Adrenal gland (tissue), 12 donors: ENCODE data around the gene TADA3. TPM values are rescaled to one million over a fixed set of nuclear protein-coding genes. Genes with fewer than 3 reads are reported as not detected.

Source experiments
- DNase-seq, 7 donors: peaks; one replicate each; pipeline ENCODE4 v3.0.0-alpha.2; 2019 to 2020
- H3K27ac ChIP-seq, 5 donors: fragments of 200-600 bp; sonication (generic) in 4 of 5; 1 replicate in 3 of 5; 2 replicates in 2 of 5; pipeline versions ENCODE4 v1.5.1 to v1.8.0; 2016 to 2020; ENCODE audit warnings: mild to moderate bottlenecking in 1 of 5
- H3K27me3 ChIP-seq: fragments of 200-600 bp; 2 replicates; pipeline ENCODE4 v1.8.0; 2021
- H3K36me3 ChIP-seq, 2 donors: fragments of 200-600 bp; replicated peaks in 1 of 2; 1 replicate in 1 of 2; 2 replicates in 1 of 2; pipeline versions ENCODE4 v1.5.1 to v1.8.0; 2018 to 2022
- H3K4me1 ChIP-seq, 2 donors: fragments of 200-600 bp; replicated peaks in 1 of 2; 1 replicate in 1 of 2; 2 replicates in 1 of 2; pipeline versions ENCODE4 v1.5.1 to v1.8.0; 2018 to 2021
- H3K4me3 ChIP-seq, 4 donors: fragments of 200-600 bp; sonication (generic) in 3 of 4; one replicate each; pipeline ENCODE4 v1.5.1; 2016 to 2018
- H3K9me3 ChIP-seq, 3 donors: fragments of 200-600 bp; sonication (generic) in 1 of 3; replicated peaks in 1 of 3; 1 replicate in 2 of 3; 2 replicates in 1 of 3; pipeline versions ENCODE4 v1.5.1 to v1.8.0; 2016 to 2021
- CTCF ChIP-seq, 6 experiments: fragments of 450-650 bp in 4 of 6; fragments of 200-600 bp in 2 of 6; sonication (generic) in 1 of 6; IDR thresholded peaks; 1 replicate in 5 of 6; 2 replicates in 1 of 6; pipeline versions ENCODE4 v1.5.1 to v1.8.0; 2016 to 2021; ENCODE audit warnings: antibody characterized with exemption in 6 of 6, mild to moderate bottlenecking in 2 of 6, moderate library complexity in 1 of 6
- POLR2A ChIP-seq, 2 donors: fragments of 450-650 bp; IDR thresholded peaks; one replicate each; pipeline ENCODE4 v1.6.1; 2017; ENCODE audit warnings: antibody characterized with exemption in 2 of 2, mild to moderate bottlenecking in 2 of 2, moderate library complexity in 1 of 2
- WGBS, 4 donors: extraction: QIAGEN DNeasy Blood & Tissue Kit in 2 of 4; methylation state at CpG; one replicate each; pipeline versions ENCODE4 v1.1.5 to v1.1.7; 2013 to 2017; 5-methylcytosine and 5-hydroxymethylcytosine counted together
- intact Hi-C, 2 donors: fragments of 100-400 bp; cut with DNase I; formaldehyde crosslinking; loops; one replicate each; pipeline versions ENCODE4 v1.14.1 to v1.15.0; 2022 to 2023
- polyA plus RNA-seq, 3 donors: library from polyadenylated mRNA; stranded (reverse); fragments of 200-250 nt in 2 of 3; fragments of 350-450 nt in 1 of 3; fragmentation: Illumina TruSeq in 1 of 3; extraction: RNeasy Lipid Tissue Mini Kit (QIAGEN cat#74804) in 1 of 3; gene quantifications; one replicate each; pipeline ENCODE4 v1.2.3, GENCODE V29; 2013 to 2014
- total RNA-seq, 9 donors: library from RNA; depleted of rRNA in 4 of 9; stranded (reverse); fragments of >200 nt in 4 of 9; fragments of 120-200 nt in 1 of 9; fragmentation: NEBNext Ultra II Directional in 1 of 9; extraction: Animal tissue kit (Norgen Biotek cat#: 25700) in 1 of 9; gene quantifications; one replicate each; pipeline versions ENCODE4 v1.1.0 to v1.2.4, GENCODE V29; 2013 to 2023
- donor health status: healthy with polysubstance abuse.
- donor health status: Bipolar disorder and iron deficiency.
- donor health status: DM: yes; HTN: yes; CAD: no.
- donor health status: DM: no; HTN: no; CAD: no.
- donor health status: DM: no; HTN: no; CAD: no.
- donor health status: DM: yes; HTN: yes; CAD: no.

The TADA3 gene
- total and polyA plus RNA-seq, 12 donors = 49.7 to 148 (median 115) TPM

- Histone ChIP-seq H3K36me3 (peaks cover 0 to 23% of the 10 kb centered on the region in 2 donors), H3K9me3 (no peaks in the 10 kb centered on the region), H3K4me3 (peak overlapping the region; percentile 53 to 95 (median 85)), H3K27ac (peak overlapping the region; percentile 58 to 99 (median 98)), H3K27me3 (no peaks in the 10 kb centered on the region), H3K4me1 (peaks cover 12 to 33% of the 10 kb centered on the region in 2 donors)
- peak in 5 of 7 donors; percentile 33 to 64 (median 49) for DNase-seq
- 1 to 5% (median 1%) methylated on average over 8 to 41 of the region's 41 CpGs for WGBS, 4 donors
- intact Hi-C loops = no loop called here
- no peak for TF ChIP-seq CTCF (IDR thresholded peaks at IDR 0.05)
- TF ChIP-seq POLR2A (IDR thresholded peaks at IDR 0.05) = no peak
Measured at GRCh38 chr3:9732080-9732739, 60.1 kb downstream of the TADA3 start.

GRCh38 chr3:9731206-9732079, 60.8 kb downstream of the TADA3 start, which contains the start of gene BRPF1:
TSS of gene BRPF1 (plus strand) at chr3:9731735. CDS start at chr3:9734141, 2,406 bp downstream.
- H3K36me3 ChIP-seq = peaks cover 0 to 18% of the 10 kb centered on the region in 2 donors
- H3K27me3 ChIP-seq = no peaks in the 10 kb centered on the region
- no peaks in the 10 kb centered on the region for H3K9me3 ChIP-seq
- TF ChIP-seq POLR2A (IDR thresholded peaks at IDR 0.05) (peak; percentile 55 to 58), CTCF (IDR thresholded peaks at IDR 0.05) (peak in 3 of 6 experiments; percentile 15 to 22 (median 19))
- DNase-seq = peak; percentile 99 to 100 (median 100)
- peak within 1 kb of the TSS; percentile 58 to 99 (median 98) for H3K27ac ChIP-seq
- peaks cover 12 to 25% of the 10 kb centered on the region in 2 donors for H3K4me1 ChIP-seq
- 0 to 1% (median 1%) methylated on average over 12 to 88 of the region's 88 CpGs for WGBS, 4 donors
- H3K4me3 ChIP-seq = peak within 1 kb of the TSS; percentile 53 to 95 (median 85)
- intact Hi-C loops = no loop called here

- peak overlapping the region; percentile 53 to 99 (median 98) for H3K27ac ChIP-seq
- no peak for DNase-seq
- WGBS, 4 donors = 1 to 2% (median 1%) methylated on average over 16 of the region's 17 CpGs
- H3K9me3 ChIP-seq = no peaks in the 10 kb centered on the region
- no peaks in the 10 kb centered on the region for H3K27me3 ChIP-seq
- peaks cover 12 to 23% of the 10 kb centered on the region in 2 donors for H3K4me1 ChIP-seq
- intact Hi-C loops = no loop called here
- H3K4me3 ChIP-seq = peak overlapping the region in 3 of 4 donors; percentile 18 to 76 (median 36)
- peaks cover 0 to 18% of the 10 kb centered on the region in 2 donors for H3K36me3 ChIP-seq
- TF ChIP-seq POLR2A (IDR thresholded peaks at IDR 0.05) (no peak), CTCF (IDR thresholded peaks at IDR 0.05) (peak in 2 of 6 experiments; percentile 24 to 27)
Measured at GRCh38 chr3:9730657-9731205, 61.5 kb downstream of the TADA3 start.

Other genes with a start within 250 kb of the TADA3 start
- 1 to 10 TPM in 3 of 9 donors, under 1 TPM in 4, not detected in 2; 0.04 to 2.9 (median 0.83) TPM for gene LHFPL4, start 238.7 kb downstream of the TADA3 start, total RNA-seq
- gene LHFPL4, start 238.7 kb downstream of the TADA3 start, polyA plus RNA-seq = 1 to 10 TPM in 2 of 3 donors, under 1 TPM in 1; 0.67 to 3.5 (median 1.2) TPM
- gene MTMR14, start 143.0 kb downstream of the TADA3 start, total RNA-seq = 10 to 100 TPM; 34.2 to 73.0 (median 39.4) TPM
- gene MTMR14, start 143.0 kb downstream of the TADA3 start, polyA plus RNA-seq = 10 to 100 TPM; 26.9 to 54.1 (median 42.4) TPM
- gene CPNE9, start 88.6 kb downstream of the TADA3 start, total RNA-seq = 1 to 10 TPM in 4 of 9 donors, under 1 TPM in 4, not detected in 1; 0.11 to 2.1 (median 1.1) TPM
- 1 to 10 TPM; 1.6 to 9.2 (median 4.0) TPM for gene CPNE9, start 88.6 kb downstream of the TADA3 start, polyA plus RNA-seq
- gene BRPF1, start 60.7 kb downstream of the TADA3 start, total RNA-seq = 10 to 100 TPM; 10.6 to 18.7 (median 15.0) TPM
- 10 to 100 TPM in 2 of 3 donors, 1 to 10 TPM in 1; 7.4 to 14.6 (median 12.4) TPM for gene BRPF1, start 60.7 kb downstream of the TADA3 start, polyA plus RNA-seq
- gene OGG1, start 42.5 kb downstream of the TADA3 start, total RNA-seq = 10 to 100 TPM; 13.3 to 34.9 (median 22.3) TPM
- 10 to 100 TPM; 16.0 to 25.6 (median 21.2) TPM for gene OGG1, start 42.5 kb downstream of the TADA3 start, polyA plus RNA-seq
- 100 to 1,000 TPM in 7 of 9 donors, 10 to 100 TPM in 2; 12.7 to 261 (median 172) TPM for gene CAMK1, start 22.5 kb downstream of the TADA3 start, total RNA-seq
- gene CAMK1, start 22.5 kb downstream of the TADA3 start, polyA plus RNA-seq = 100 to 1,000 TPM in 2 of 3 donors, 10 to 100 TPM in 1; 51.5 to 281 (median 260) TPM
- 100 to 1,000 TPM; 138 to 249 (median 180) TPM for gene ARPC4, start 609 bp upstream of the TADA3 start, total RNA-seq
- gene ARPC4, start 609 bp upstream of the TADA3 start, polyA plus RNA-seq = 100 to 1,000 TPM in 1 of 3 donors, 10 to 100 TPM in 2; 75.8 to 140 (median 77.4) TPM
- gene TTLL3, start 17.8 kb upstream of the TADA3 start, total RNA-seq = 10 to 100 TPM; 13.8 to 68.0 (median 39.5) TPM
- gene TTLL3, start 17.8 kb upstream of the TADA3 start, polyA plus RNA-seq = 100 to 1,000 TPM in 2 of 3 donors, 10 to 100 TPM in 1; 10.1 to 214 (median 146) TPM
- 100 to 1,000 TPM in 1 of 9 donors, 10 to 100 TPM in 8; 21.5 to 116 (median 50.8) TPM for gene RPUSD3, start 51.5 kb upstream of the TADA3 start, total RNA-seq
- gene RPUSD3, start 51.5 kb upstream of the TADA3 start, polyA plus RNA-seq = 10 to 100 TPM; 27.7 to 47.9 (median 35.1) TPM
- 1 to 10 TPM in 5 of 9 donors, under 1 TPM in 3, not detected in 1; 0.22 to 5.9 (median 1.2) TPM for gene CIDEC, start 87.8 kb upstream of the TADA3 start, total RNA-seq
- 100 to 1,000 TPM in 1 of 3 donors, 1 to 10 TPM in 1, under 1 TPM in 1; 0.38 to 108 (median 3.9) TPM for gene CIDEC, start 87.8 kb upstream of the TADA3 start, polyA plus RNA-seq
- 100 to 1,000 TPM in 2 of 9 donors, 10 to 100 TPM in 7; 47.2 to 116 (median 60.9) TPM for gene JAGN1, start 98.1 kb upstream of the TADA3 start, total RNA-seq
- 10 to 100 TPM; 31.4 to 69.7 (median 58.2) TPM for gene JAGN1, start 98.1 kb upstream of the TADA3 start, polyA plus RNA-seq
- gene IL17RE, start 110.4 kb upstream of the TADA3 start, total RNA-seq = 1 to 10 TPM in 6 of 9 donors, under 1 TPM in 3; 0.22 to 3.3 (median 1.4) TPM
- 1 to 10 TPM in 2 of 3 donors, under 1 TPM in 1; 0.51 to 4.3 (median 2.3) TPM for gene IL17RE, start 110.4 kb upstream of the TADA3 start, polyA plus RNA-seq
- 100 to 1,000 TPM in 2 of 9 donors, 10 to 100 TPM in 7; 24.7 to 141 (median 89.8) TPM for gene IL17RC, start 124.6 kb upstream of the TADA3 start, total RNA-seq
- 100 to 1,000 TPM in 2 of 3 donors, 10 to 100 TPM in 1; 20.5 to 283 (median 208) TPM for gene IL17RC, start 124.6 kb upstream of the TADA3 start, polyA plus RNA-seq
- 10 to 100 TPM; 28.8 to 95.4 (median 45.1) TPM for gene CRELD1, start 141.4 kb upstream of the TADA3 start, total RNA-seq
- gene CRELD1, start 141.4 kb upstream of the TADA3 start, polyA plus RNA-seq = 100 to 1,000 TPM in 1 of 3 donors, 10 to 100 TPM in 2; 30.2 to 137 (median 66.3) TPM
- 1 to 10 TPM in 7 of 9 donors, under 1 TPM in 2; 0.30 to 6.4 (median 3.3) TPM for gene PRRT3, start 159.9 kb upstream of the TADA3 start, total RNA-seq
- 1 to 10 TPM; 2.2 to 2.9 (median 2.5) TPM for gene PRRT3, start 159.9 kb upstream of the TADA3 start, polyA plus RNA-seq
- gene EMC3, start 194.4 kb upstream of the TADA3 start, total RNA-seq = 100 to 1,000 TPM in 6 of 9 donors, 10 to 100 TPM in 3; 49.9 to 141 (median 111) TPM
- gene EMC3, start 194.4 kb upstream of the TADA3 start, polyA plus RNA-seq = 100 to 1,000 TPM in 1 of 3 donors, 10 to 100 TPM in 2; 11.3 to 191 (median 37.6) TPM
- 10 to 100 TPM in 1 of 9 donors, 1 to 10 TPM in 6, under 1 TPM in 2; 0.48 to 14.5 (median 2.6) TPM for gene FANCD2, start 234.0 kb upstream of the TADA3 start, total RNA-seq
- gene FANCD2, start 234.0 kb upstream of the TADA3 start, polyA plus RNA-seq = 1 to 10 TPM; 1.2 to 3.8 (median 2.5) TPM